Stimulated activated CD8-positive, alpha-beta memory T cell treated with anti-CD3 and anti-CD28 coated beads, Interleukin-4, amount 100 ng/mL, for 1 hour (primary cell): ENCODE data around the gene MYT1.
"Not testable (repeated sequence)": the region's sequence is repeated elsewhere in the genome, so short reads cannot be mapped to it uniquely, and the experiment has no call there.

Source experiments
- DNase-seq, 2 donors: peaks; one replicate each; pipeline ENCODE4 v3.0.0-alpha.2; 2020; ENCODE audit warnings: low read depth in 2 of 2, low spot score in 1 of 2

Gene MYT1

GRCh38 chr20:64166721-64167615 is 2.7 kb downstream of the MYT1 start:
- no peak for DNase-seq

DNA sequence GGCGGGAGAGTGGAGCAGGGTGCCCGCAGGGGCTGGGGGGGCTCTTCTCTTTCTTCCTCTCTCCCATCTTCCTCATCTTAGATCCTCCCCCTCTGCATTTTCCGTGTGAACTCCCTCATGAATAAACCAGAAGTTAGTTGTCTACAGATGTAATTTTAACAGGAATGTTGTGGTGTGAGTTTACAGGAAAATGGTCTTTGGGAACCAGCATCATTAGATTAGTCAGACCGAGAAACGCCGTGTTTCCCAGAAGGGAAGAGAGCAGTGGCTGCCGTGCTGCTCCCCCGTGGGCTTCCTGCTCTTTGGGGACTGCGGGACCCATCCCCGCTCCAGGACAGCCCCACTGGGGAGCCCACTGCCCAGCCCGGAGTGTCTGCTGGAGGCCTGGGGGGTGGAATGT is 3.4 kb downstream of the MYT1 start:
- DNase-seq = no peak

DNA sequence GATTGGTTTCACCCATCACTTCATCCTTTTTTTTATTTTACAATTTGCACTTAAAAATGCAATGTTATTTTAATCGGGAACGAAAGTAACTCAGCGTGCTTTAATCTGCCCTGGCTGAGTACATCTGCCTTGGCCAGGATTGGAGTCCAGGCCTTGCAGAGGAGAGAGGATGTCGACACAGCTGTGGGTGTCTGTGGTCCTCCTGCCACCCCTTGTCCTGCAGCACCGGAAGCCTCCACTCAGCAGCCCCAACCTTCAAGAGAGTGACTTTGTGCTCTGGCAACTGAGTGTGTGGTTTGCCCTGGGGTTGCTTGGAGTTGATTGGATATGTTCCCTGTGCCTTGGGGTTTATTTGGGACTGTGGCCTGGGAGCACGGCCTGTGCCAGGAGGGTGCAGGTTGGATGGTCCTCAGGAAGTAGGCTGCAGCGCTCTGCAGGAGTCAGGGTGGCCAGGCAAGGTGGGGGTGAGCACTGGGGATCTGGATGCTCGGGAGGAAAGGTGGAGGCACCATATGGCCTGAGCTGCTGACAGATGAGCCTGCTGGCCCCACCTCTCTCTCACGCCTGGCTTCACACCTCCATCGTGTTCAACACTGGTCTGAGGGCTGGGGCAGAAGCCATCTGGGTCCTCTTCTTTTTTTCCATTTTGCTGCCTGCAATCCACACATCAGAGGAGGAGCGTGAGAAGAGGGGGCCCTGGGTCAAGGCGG is 4.3 kb downstream of the MYT1 start:
- DNase-seq = no peak

DNA sequence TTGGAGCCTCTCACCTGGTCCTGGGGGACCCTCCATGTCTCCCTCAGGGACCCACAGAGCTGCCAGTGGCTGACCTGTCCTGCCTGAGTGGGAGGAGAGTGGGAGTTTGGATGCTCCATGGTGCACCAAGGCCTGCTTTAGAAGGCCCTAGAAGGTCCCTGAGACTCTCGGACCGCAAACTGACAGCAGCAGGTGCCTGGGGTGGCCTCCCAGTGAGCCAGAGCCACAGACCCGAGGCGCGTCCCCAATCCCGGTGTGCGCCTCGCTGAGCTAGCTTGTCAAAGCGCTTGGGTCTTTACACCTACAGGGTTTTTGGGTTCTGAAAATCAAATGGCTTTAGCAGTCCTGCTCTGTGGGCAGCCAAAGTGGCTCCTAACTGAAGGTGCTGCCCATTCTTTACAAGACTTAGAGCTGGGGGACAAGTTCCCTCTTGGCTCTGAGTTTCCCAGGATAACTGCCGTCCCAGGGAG is 4.9 kb downstream of the MYT1 start:
- no peak for DNase-seq

DNA sequence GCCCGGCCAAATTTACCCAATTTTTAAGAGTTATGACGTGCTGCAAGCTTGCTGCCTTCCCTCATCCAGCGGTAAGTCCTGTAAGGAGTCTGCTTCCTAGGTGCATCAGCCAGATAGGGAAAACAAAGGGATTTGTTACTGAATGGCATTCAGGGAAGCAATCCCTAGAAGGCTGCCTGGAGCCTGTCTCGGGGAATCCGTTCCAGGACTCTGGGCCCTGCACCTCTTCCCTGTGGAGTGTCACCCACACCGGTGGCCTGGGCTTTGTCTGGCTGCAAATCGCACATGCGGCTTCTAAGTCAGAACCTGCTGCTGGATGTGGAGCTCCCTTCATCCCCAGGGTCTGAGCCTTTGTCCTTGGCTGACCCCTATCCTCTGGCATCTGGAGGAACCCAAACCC is 7.0 kb downstream of the MYT1 start:
- no peak for DNase-seq

GRCh38 chr20:64173116-64173515 is 8.9 kb downstream of the MYT1 start:
- DNase-seq = no peak

DNA sequence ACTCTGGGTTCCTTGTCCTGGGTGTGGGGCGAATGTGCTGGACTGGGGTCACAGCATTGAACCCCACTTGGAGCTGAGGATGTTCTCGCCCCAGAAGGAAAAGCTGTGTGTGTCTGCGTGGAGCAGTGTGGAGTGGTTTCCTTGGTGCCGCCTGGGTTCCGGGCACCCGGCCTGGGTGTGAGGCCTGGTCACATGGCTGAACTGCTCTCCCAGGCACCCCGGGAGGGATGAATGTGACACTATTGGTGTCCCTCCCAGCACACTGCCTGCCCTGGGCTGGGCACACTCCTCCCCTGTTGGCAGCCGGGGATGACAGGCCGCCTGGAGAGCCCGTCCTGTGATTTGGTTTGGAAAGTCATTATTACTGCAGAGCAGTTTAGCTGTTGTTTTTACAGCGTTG is 12.3 kb downstream of the MYT1 start:
- no peak for DNase-seq

GRCh38 chr20:64176971-64177370 is 12.7 kb downstream of the MYT1 start:
- DNase-seq = no peak

GRCh38 chr20:64177384-64177783 is 13.1 kb downstream of the MYT1 start:
- no peak for DNase-seq

DNA sequence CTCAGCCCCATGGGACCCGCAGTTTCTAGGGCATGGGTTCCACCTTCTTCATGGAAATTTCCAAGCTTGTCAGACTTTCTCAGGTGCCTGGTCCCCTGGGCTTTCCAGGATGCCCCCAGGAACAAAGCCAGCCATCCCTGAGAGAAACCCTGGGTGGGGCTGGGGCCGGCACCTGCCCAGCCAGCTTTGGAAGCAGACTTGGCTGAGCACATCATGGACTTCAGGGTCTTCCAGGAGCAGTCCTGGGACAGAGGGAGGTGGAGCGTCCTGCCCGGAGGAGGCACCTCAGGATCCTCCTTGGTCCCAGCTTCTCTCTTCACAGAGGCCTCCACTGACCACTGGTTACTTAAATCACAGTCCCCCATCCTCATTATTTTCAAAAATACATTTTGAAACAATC is 13.5 kb downstream of the MYT1 start:
- DNase-seq = no peak

DNA sequence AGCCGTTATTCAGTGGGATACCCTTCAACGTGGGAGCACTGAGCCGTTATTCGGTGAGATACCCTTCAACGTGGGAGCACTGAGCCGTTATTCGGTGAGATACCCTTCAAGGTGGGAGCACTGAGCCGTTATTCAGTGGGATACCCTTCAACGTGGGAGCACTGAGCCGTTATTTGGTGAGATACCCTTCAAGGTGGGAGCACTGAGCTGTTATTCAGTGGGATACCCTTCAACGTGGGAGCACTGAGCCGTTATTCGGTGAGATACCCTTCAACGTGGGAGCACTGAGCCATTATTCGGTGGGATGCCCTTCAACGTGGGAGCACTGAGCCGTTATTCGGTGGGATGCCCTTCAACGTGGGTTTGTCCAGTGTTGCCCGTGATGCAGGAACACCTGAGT is 14.7 kb downstream of the MYT1 start:
- DNase-seq = not testable (repeated sequence)

GRCh38 chr20:64179805-64180204 is 15.6 kb downstream of the MYT1 start:
- DNase-seq = no peak

GRCh38 chr20:64180673-64181072 is 16.4 kb downstream of the MYT1 start:
- no peak for DNase-seq

- no peak for DNase-seq
Observed at GRCh38 chr20:64181391-64181790, 17.1 kb downstream of the MYT1 start.

- DNase-seq = no peak
Observed at GRCh38 chr20:64182146-64182865, 18.1 kb downstream of the MYT1 start.

GRCh38 chr20:64183313-64183712 is 19.1 kb downstream of the MYT1 start:
- no peak for DNase-seq

- DNase-seq = no peak
Observed at GRCh38 chr20:64184795-64185194, 20.5 kb downstream of the MYT1 start.

GRCh38 chr20:64185276-64185900 is 21.1 kb downstream of the MYT1 start:
- no peak for DNase-seq

- no peak for DNase-seq
Observed at GRCh38 chr20:64186071-64186598, 21.9 kb downstream of the MYT1 start.

- DNase-seq = not testable (repeated sequence)
Observed at GRCh38 chr20:64187213-64187612, 23.0 kb downstream of the MYT1 start.

DNA sequence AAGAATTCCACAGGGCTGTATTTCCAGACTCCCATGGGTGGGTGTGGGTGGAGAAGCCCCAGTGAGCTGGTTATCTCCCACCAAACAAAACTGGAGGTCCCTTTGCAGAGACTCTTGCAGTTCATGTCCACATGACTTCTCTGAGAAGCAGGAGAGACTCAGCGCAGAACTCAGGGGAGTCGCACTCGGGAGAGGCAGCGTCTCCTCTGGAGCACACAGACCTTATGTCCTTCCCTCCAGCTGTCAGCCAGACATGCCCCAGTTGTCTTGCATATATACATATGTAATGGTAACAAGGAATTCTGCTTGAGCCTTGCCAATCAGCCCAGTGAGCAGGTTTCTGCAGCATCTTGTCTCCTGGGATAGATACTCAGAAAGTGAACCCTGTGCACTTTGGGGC is 23.8 kb downstream of the MYT1 start:
- no peak for DNase-seq
